ENCODE measurements around the gene EYA2.

Gene EYA2

GRCh38 chr20:47117371-47117770, 222.7 kb downstream of the EYA2 start:
- no peaks in the 10 kb centered on the region for H3F3A ChIP-seq (ENCODE audit: low read depth)
- no peaks in the 10 kb centered on the region for H3K36me3 ChIP-seq (ENCODE audit: insufficient read depth, low read length)
- TF ChIP-seq CTCF (conservative IDR thresholded peaks at IDR 0.05; ENCODE audit: low read length) (no peak), EZH2phosphoT487 (IDR thresholded peaks at IDR 0.05; ENCODE audit: borderline replicate concordance) (no peak)
- H3K27me3 ChIP-seq (ENCODE audit: insufficient read depth, low read length, poor library complexity, severe bottlenecking), result no peaks in the 10 kb centered on the region
- H3K9ac ChIP-seq (ENCODE audit: low read depth, low read length, poor library complexity, severe bottlenecking), result no peak overlapping the region
- no peak overlapping the region for H2AFZ ChIP-seq (ENCODE audit: low read length)
- no peaks in the 10 kb centered on the region for H4K20me1 ChIP-seq (ENCODE audit: insufficient read depth, low read length, poor library complexity, severe bottlenecking)
- no peak overlapping the region for H3K4me2 ChIP-seq (ENCODE audit: low read depth, low read length, poor library complexity, severe bottlenecking)
- H3K4me3 ChIP-seq (ENCODE audit: low read length, poor library complexity, severe bottlenecking), result no peak overlapping the region
- no peaks in the 10 kb centered on the region for H3K79me2 ChIP-seq (ENCODE audit: insufficient read depth, low read length)
- no peaks in the 10 kb centered on the region for H3K4me1 ChIP-seq (ENCODE audit: insufficient read depth, low read length, poor library complexity, severe bottlenecking)
- no peaks in the 10 kb centered on the region; the same call in 1 of the 2 replicates for H3K9me3 ChIP-seq (ENCODE audit: insufficient read depth, low read depth, low read length)
- no peaks in the 10 kb centered on the region for H3K9me2 ChIP-seq (replicated peaks; ENCODE audit: low read depth, low read length)

GRCh38 chr20:47117773-47118172, 223.1 kb downstream of the EYA2 start:
- H3K27me3 ChIP-seq (ENCODE audit: insufficient read depth, low read length, poor library complexity, severe bottlenecking), result no peaks in the 10 kb centered on the region
- no peaks in the 10 kb centered on the region for H3K36me3 ChIP-seq (ENCODE audit: insufficient read depth, low read length)
- H3F3A ChIP-seq (ENCODE audit: low read depth), result no peaks in the 10 kb centered on the region
- H4K20me1 ChIP-seq (ENCODE audit: insufficient read depth, low read length, poor library complexity, severe bottlenecking), result no peaks in the 10 kb centered on the region
- no peak for TF ChIP-seq CTCF (conservative IDR thresholded peaks at IDR 0.05; ENCODE audit: low read length)
- no peak for TF ChIP-seq EZH2phosphoT487 (IDR thresholded peaks at IDR 0.05; ENCODE audit: borderline replicate concordance)
- H3K4me2 ChIP-seq (ENCODE audit: low read depth, low read length, poor library complexity, severe bottlenecking), result no peak overlapping the region
- H3K9me2 ChIP-seq (replicated peaks; ENCODE audit: low read depth, low read length), result no peaks in the 10 kb centered on the region
- H2AFZ ChIP-seq (ENCODE audit: low read length), result no peak overlapping the region
- no peaks in the 10 kb centered on the region for H3K4me1 ChIP-seq (ENCODE audit: insufficient read depth, low read length, poor library complexity, severe bottlenecking)
- H3K9me3 ChIP-seq (ENCODE audit: insufficient read depth, low read depth, low read length), result no peaks in the 10 kb centered on the region; the same call in 1 of the 2 replicates
- no peak overlapping the region for H3K4me3 ChIP-seq (ENCODE audit: low read length, poor library complexity, severe bottlenecking)
- no peak overlapping the region for H3K9ac ChIP-seq (ENCODE audit: low read depth, low read length, poor library complexity, severe bottlenecking)
- no peaks in the 10 kb centered on the region for H3K79me2 ChIP-seq (ENCODE audit: insufficient read depth, low read length)

- Histone ChIP-seq H3K79me2 (ENCODE audit: insufficient read depth, low read length) (no peaks in the 10 kb centered on the region), H3K4me3 (ENCODE audit: low read length, poor library complexity, severe bottlenecking) (no peak overlapping the region), H3K36me3 (ENCODE audit: insufficient read depth, low read length) (no peaks in the 10 kb centered on the region), H3K4me2 (ENCODE audit: low read depth, low read length, poor library complexity, severe bottlenecking) (no peak overlapping the region), H3K27me3 (ENCODE audit: insufficient read depth, low read length, poor library complexity, severe bottlenecking) (no peaks in the 10 kb centered on the region), H3K9ac (ENCODE audit: low read depth, low read length, poor library complexity, severe bottlenecking) (no peak overlapping the region), H3K4me1 (ENCODE audit: insufficient read depth, low read length, poor library complexity, severe bottlenecking) (no peaks in the 10 kb centered on the region), H3F3A (ENCODE audit: low read depth) (no peaks in the 10 kb centered on the region), H3K9me2 (replicated peaks; ENCODE audit: low read depth, low read length) (no peaks in the 10 kb centered on the region), H4K20me1 (ENCODE audit: insufficient read depth, low read length, poor library complexity, severe bottlenecking) (no peaks in the 10 kb centered on the region), H2AFZ (ENCODE audit: low read length) (no peak overlapping the region), H3K9me3 (ENCODE audit: insufficient read depth, low read depth, low read length) (no peaks in the 10 kb centered on the region; the same call in 1 of the 2 replicates)
- TF ChIP-seq EZH2phosphoT487 (IDR thresholded peaks at IDR 0.05; ENCODE audit: borderline replicate concordance), result no peak
- no peak for TF ChIP-seq CTCF (conservative IDR thresholded peaks at IDR 0.05; ENCODE audit: low read length)
Measured at GRCh38 chr20:47118206-47118605, 223.6 kb downstream of the EYA2 start.

All from Loucy (cell line).